GM18505 (cell line): ENCODE measurements around the gene TRANK1.

Experiments
- ATAC-seq: cut with Tn5 transposase; IDR thresholded peaks from one replicate; pipeline ENCODE4 v1.9.1; 2021; ENCODE audit not compliant: unreplicated experiment
- POLR2A ChIP-seq: IDR thresholded peaks from 4 replicates; pipeline ENCODE4 v1.6.1; 2011; ENCODE audit warnings: borderline replicate concordance; ENCODE audit not compliant: insufficient read depth, insufficient read length; ENCODE audit errors: extremely low read depth

The TRANK1 gene

DNA sequence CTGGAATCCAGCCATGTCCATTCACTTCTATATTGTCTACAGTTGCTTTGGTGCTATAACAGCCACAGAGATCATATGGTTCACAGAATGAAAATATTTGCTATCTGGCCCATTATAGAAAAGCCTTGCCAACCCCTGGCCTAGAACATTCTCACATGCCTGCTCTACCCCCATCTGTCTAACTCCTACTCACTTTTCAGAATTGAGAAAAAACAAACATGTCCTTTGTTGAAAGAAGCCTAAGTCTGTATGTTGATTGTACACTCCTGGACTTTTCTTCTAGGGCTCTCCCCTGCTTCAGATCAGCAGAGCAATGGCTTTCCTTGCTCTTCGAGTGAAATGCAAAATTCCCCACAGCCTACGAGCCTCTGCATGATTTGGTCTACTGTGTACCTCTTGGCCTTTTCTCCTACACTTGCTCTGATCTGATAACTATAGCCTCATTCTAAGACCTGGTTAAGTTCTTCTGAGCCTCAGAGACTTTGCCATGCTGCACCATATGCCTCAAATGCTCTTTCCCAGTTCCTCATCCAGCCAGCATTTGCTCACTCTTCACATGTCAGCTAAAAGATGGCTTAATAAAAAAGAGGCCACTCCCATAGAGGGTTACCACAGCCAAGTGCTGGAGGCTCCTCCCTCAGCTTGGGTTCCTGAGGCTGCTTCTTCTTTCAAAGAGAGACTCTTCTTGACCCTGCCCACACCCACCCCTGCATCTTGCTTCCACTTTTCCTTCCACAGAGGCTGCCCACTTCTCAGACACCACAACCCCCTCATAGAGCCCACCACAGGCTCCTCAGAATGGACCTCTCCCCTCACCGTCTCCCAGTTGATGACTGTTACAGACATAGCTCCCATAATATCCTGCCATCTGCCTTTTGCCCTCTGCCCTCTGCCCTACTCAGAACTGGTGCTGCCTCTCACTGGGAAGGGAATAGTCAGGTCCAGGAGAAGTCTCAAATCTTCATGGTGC, 157.6 kb downstream of the TRANK1 start:
- TF ChIP-seq POLR2A, result no peak
- ATAC-seq, result no peak

DNA sequence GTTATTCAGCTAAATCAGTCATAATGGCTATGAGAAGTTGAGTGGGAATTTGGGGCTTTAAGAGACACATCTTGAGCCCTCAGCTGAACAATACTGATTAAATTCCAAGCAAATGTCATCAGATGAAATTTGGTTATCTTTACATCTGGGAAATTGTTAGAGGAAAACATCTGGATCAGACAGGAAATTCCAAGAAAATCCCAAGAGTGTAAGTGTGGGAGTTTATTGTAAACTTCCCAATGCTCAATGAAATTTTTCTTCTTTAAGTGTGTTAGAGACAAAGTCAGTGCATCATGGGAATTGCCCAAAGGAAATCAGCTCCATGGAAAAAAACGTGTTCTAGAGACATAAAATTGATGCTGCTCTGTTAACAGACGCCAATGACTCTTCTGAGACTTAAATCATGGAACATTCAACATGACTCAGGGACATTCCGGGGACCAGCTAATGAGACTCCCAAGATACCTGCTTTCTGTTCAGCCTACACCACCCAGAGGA, 160.7 kb downstream of the TRANK1 start:
- no peak for ATAC-seq
- no peak for TF ChIP-seq POLR2A

- TF ChIP-seq POLR2A, result no peak
- ATAC-seq, result no peak
Observed at GRCh38 chr3:36777424-36778218, 167.2 kb downstream of the TRANK1 start.
